Heart right ventricle (tissue), 16 donors: ENCODE data around the gene TLR1. TPM values are rescaled to one million over a fixed set of nuclear protein-coding genes. Genes with fewer than 3 reads are reported as not detected.

Experiments
- ATAC-seq, 8 donors: fragments of 200-7000 bp; cut with Tn5 transposase; one replicate each; pipeline ENCODE4 v1.9.1; 2020; ENCODE audit warnings: mild to moderate bottlenecking in 8 of 8, moderate library complexity in 8 of 8, moderate number of reproducible peaks in 1 of 8
- DNase-seq, 2 donors: peaks; one replicate each; pipeline ENCODE4 v3.0.0-alpha.2; 2020
- H3K27ac ChIP-seq, 10 donors: fragments of 200-600 bp; sonication (generic) in 2 of 10; one replicate each; pipeline versions ENCODE4 v1.5.0 to v1.8.0; 2020 to 2022; ENCODE audit warnings: mild to moderate bottlenecking in 3 of 10
- H3K27me3 ChIP-seq, 7 donors: fragments of 200-600 bp; one replicate each; pipeline ENCODE4 v1.8.0; 2021 to 2022; ENCODE audit warnings: mild to moderate bottlenecking in 2 of 7
- H3K36me3 ChIP-seq, 9 donors: fragments of 200-600 bp; sonication (generic) in 1 of 9; one replicate each; pipeline versions ENCODE4 v1.5.0 to v1.8.0; 2020 to 2022; ENCODE audit warnings: mild to moderate bottlenecking in 2 of 9
- H3K4me1 ChIP-seq, 9 donors: fragments of 200-600 bp; sonication (generic) in 1 of 9; one replicate each; pipeline versions ENCODE4 v1.5.0 to v1.8.0; 2020 to 2022; ENCODE audit warnings: mild to moderate bottlenecking in 4 of 9
- H3K4me3 ChIP-seq, 10 donors: fragments of 200-600 bp; sonication (generic) in 2 of 10; one replicate each; pipeline versions ENCODE4 v1.5.0 to v1.8.0; 2020 to 2022; ENCODE audit warnings: mild to moderate bottlenecking in 7 of 10, moderate library complexity in 2 of 10
- H3K9me3 ChIP-seq, 11 donors: fragments of 200-600 bp in 10 of 11; sonication (generic) in 2 of 11; one replicate each; pipeline versions ENCODE4 v1.5.0 to v1.8.0; 2013 to 2022; ENCODE audit warnings: mild to moderate bottlenecking in 2 of 11, control low read depth in 1 of 11, moderate library complexity in 1 of 11
- CTCF ChIP-seq, 9 donors: fragments of 200-600 bp; sonication (generic) in 2 of 9; IDR thresholded peaks; one replicate each; pipeline versions ENCODE4 v1.5.0 to v1.8.0; 2021 to 2022; ENCODE audit warnings: antibody characterized with exemption in 9 of 9, mild to moderate bottlenecking in 5 of 9, moderate library complexity in 1 of 9
- WGBS, 2 donors: extraction: QIAGEN DNeasy Blood & Tissue Kit; methylation state at CpG; one replicate each; pipeline ENCODE4 v1.1.7; 2013; ENCODE audit warnings: inconsistent platforms in 1 of 2; 5-methylcytosine and 5-hydroxymethylcytosine counted together
- intact Hi-C, 10 donors: fragments of 100-400 bp; cut with DNase I; formaldehyde crosslinking; loops; one replicate each; pipeline versions ENCODE4 v1.11.1 to v1.14.2; 2022
- polyA plus RNA-seq, 2 donors: library from polyadenylated mRNA; stranded (reverse); fragments of 200-250 nt; gene quantifications; one replicate each; pipeline ENCODE4 v1.2.3, GENCODE V29; 2013
- total RNA-seq, 10 donors: library from RNA; stranded (reverse); fragmentation: NEBNext Ultra II Directional in 3 of 10; extraction: Animal tissue kit (Norgen Biotek cat#: 25700) in 3 of 10; gene quantifications; one replicate each; pipeline versions ENCODE4 v1.2.1 to v1.2.4, GENCODE V29; 2021 to 2023
- donor health status: Arrhythmogenic right ventricular cardiomyopathy.
- donor health status: ischemic (EF 13 %, LVEDD 7.1; RV severe dilation, severe dysfunction).
- donor health status: healthy with polysubstance abuse.
- donor health status: DM: no; HTN: yes; CAD: no.
- donor health status: DM: no; HTN: no; CAD: no.
- donor health status: ischemic (EF 25% LVEDD 6.9; RV normal size, moderate dysfunction).
- donor health status: ischemic (EF 25% LVEDD 5.7; RV mildly dilated, moderate dysfunction).
- donor health status: healthy.
- donor health status: DM: yes; HTN: yes; CAD: no.
- donor health status: Ischemic cardiomyopathy.
- donor health status: ischemic (EF 35%, LVEDD 5.7; RV mildly dilated, moderate dysfunction).
- donor health status: nonischemic (EF 11% LVEDD 7.7; RV severe dilation, severe dysfunction).
- donor health status: DM: yes; HTN: yes; CAD: no.
- donor health status: PGD.
- donor health status: ischemic (EF 29% LVEDD 5.4; RV normal size, mild dysfunction).
- donor health status: nonischemic (EF 23%, LVEDD 6.1; RV moderate dilation, normal function).

Gene TLR1
- total and polyA plus RNA-seq, 12 donors: 0.49 to 14.0 (median 2.8) TPM

- peaks cover 0 to 39% (median 10%) of the 10 kb centered on the region in 9 donors for H3K4me1 ChIP-seq
- peaks cover 0 to 5% (median 0%) of the 10 kb centered on the region in 11 donors for H3K9me3 ChIP-seq
- peak overlapping the region in 6 of 10 donors; percentile 7 to 20 (median 14) for H3K4me3 ChIP-seq
- peak overlapping the region in 8 of 10 donors; percentile 10 to 70 (median 40) for H3K27ac ChIP-seq
- H3K36me3 ChIP-seq: no peaks in the 10 kb centered on the region
- no peak for TF ChIP-seq CTCF (IDR thresholded peaks at IDR 0.05)
- peak; percentile 79 to 88 for DNase-seq
- intact Hi-C loops: loop anchor here in 2 of 10 donors (10.0 kb wide), 1 partner anchor 382 kb away; no protein-coding TSS in a partner anchor
- WGBS, 2 donors: 31 to 39% methylated on average over 19 of the region's 19 CpGs
- ATAC-seq: peak; percentile 95 to 98 (median 97)
- no peaks in the 10 kb centered on the region for H3K27me3 ChIP-seq
These were observed 51.4 kb downstream of the TLR1 start for GRCh38 chr4:38752941-38753806.

- Histone ChIP-seq H3K4me1 (peaks cover 0 to 32% (median 10%) of the 10 kb centered on the region in 9 donors), H3K27ac (peak overlapping the region in 8 of 10 donors; percentile 10 to 70 (median 48)), H3K9me3 (peaks cover 0 to 13% (median 0%) of the 10 kb centered on the region in 11 donors), H3K36me3 (peaks cover 0 to 5% (median 0%) of the 10 kb centered on the region in 9 donors), H3K27me3 (no peaks in the 10 kb centered on the region), H3K4me3 (peak overlapping the region in 6 of 10 donors; percentile 7 to 20 (median 14))
- WGBS, 2 donors: 59 to 66% methylated on average over 8 of the region's 8 CpGs
- intact Hi-C loops: loop anchor here in 2 of 10 donors (10.0 kb wide), 1 partner anchor 382 kb away; no protein-coding TSS in a partner anchor
- TF ChIP-seq CTCF (IDR thresholded peaks at IDR 0.05): no peak
- ATAC-seq: peak in 5 of 8 donors; percentile 5 to 26 (median 16)
- DNase-seq: no peak
These were observed 52.1 kb downstream of the TLR1 start for GRCh38 chr4:38752372-38752940.

GRCh38 chr4:38751341-38752010 is 53.1 kb downstream of the TLR1 start:
- DNase-seq (no peak), ATAC-seq (no peak)
- Histone ChIP-seq H3K27me3 (no peaks in the 10 kb centered on the region), H3K4me1 (peaks cover 0 to 31% (median 10%) of the 10 kb centered on the region in 9 donors), H3K4me3 (no peak overlapping the region), H3K36me3 (peaks cover 0 to 5% (median 0%) of the 10 kb centered on the region in 9 donors), H3K27ac (peak overlapping the region in 2 of 10 donors; percentile 58 to 70), H3K9me3 (peaks cover 0 to 22% (median 0%) of the 10 kb centered on the region in 11 donors)
- intact Hi-C loops: loop anchor here in 2 of 10 donors (10.0 kb wide), 1 partner anchor 383 kb away; no protein-coding TSS in a partner anchor
- no peak for TF ChIP-seq CTCF (IDR thresholded peaks at IDR 0.05)
- WGBS, 2 donors: 77 to 86% methylated on average over 13 of the region's 13 CpGs

- Histone ChIP-seq H3K9me3 (peaks cover 0 to 25% (median 0%) of the 10 kb centered on the region in 11 donors), H3K4me1 (peaks cover 0 to 31% (median 10%) of the 10 kb centered on the region in 9 donors), H3K27ac (no peak overlapping the region), H3K27me3 (no peaks in the 10 kb centered on the region), H3K36me3 (peaks cover 0 to 5% (median 0%) of the 10 kb centered on the region in 9 donors), H3K4me3 (no peak overlapping the region)
- intact Hi-C loops: no loop called here
- TF ChIP-seq CTCF (IDR thresholded peaks at IDR 0.05): no peak
- no peak for DNase-seq
- 86 to 87% methylated on average over 4 of the region's 4 CpGs for WGBS, 2 donors
- ATAC-seq: no peak
These were observed 55.3 kb downstream of the TLR1 start for GRCh38 chr4:38749336-38749735.
